Upper lobe of right lung (tissue), 1 donor: ENCODE results near the gene CHST3. TPM values are rescaled to one million over a fixed set of nuclear protein-coding genes. Genes with fewer than 3 reads are reported as not detected.

Experiments
- ATAC-seq: fragments of 200-7000 bp; cut with Tn5 transposase; one replicate; pipeline ENCODE4 v1.9.1; 2020; ENCODE audit warnings: mild to moderate bottlenecking, moderate library complexity
- DNase-seq: peaks from one replicate; pipeline ENCODE4 v3.0.0-alpha.2; 2020
- H3K27ac ChIP-seq: fragments of 200-600 bp; one replicate; pipeline ENCODE4 v1.8.0; 2022
- H3K27me3 ChIP-seq: fragments of 200-600 bp; one replicate; pipeline ENCODE4 v1.8.0; 2022; ENCODE audit warnings: mild to moderate bottlenecking
- H3K36me3 ChIP-seq: fragments of 200-600 bp; one replicate; pipeline ENCODE4 v1.8.0; 2022
- H3K4me1 ChIP-seq: fragments of 200-600 bp; one replicate; pipeline ENCODE4 v1.8.0; 2022
- H3K4me3 ChIP-seq: fragments of 200-600 bp; one replicate; pipeline ENCODE4 v1.8.0; 2022; ENCODE audit warnings: mild to moderate bottlenecking
- H3K9me3 ChIP-seq: fragments of 200-600 bp; one replicate; pipeline ENCODE4 v1.8.0; 2022
- CTCF ChIP-seq: fragments of 200-600 bp; IDR thresholded peaks from one replicate; pipeline ENCODE4 v1.8.0; 2022; ENCODE audit warnings: antibody characterized with exemption
- intact Hi-C: fragments of 100-400 bp; cut with DNase I; formaldehyde crosslinking; loops from one replicate; pipeline ENCODE4 v1.11.0; 2022
- total RNA-seq: library from RNA; stranded (reverse); fragmentation: NEBNext Ultra II Directional; extraction: Animal tissue kit (Norgen Biotek cat#: 25700); gene quantifications from one replicate; pipeline ENCODE4 v1.2.1, GENCODE V29; 2021
- donor health status: DM: no; HTN: yes; CAD: no; lungs with severe emphysema.

CHST3 gene
- total RNA-seq, 1 donor from 2014 or later: 15.6 TPM

GRCh38 chr10:72019085-72019876 lies 55.1 kb downstream of the CHST3 start:
- H3K27me3 ChIP-seq: no peaks in the 10 kb centered on the region
- intact Hi-C loops: no loop called here
- ATAC-seq: no peak
- no peak for DNase-seq
- no peaks in the 10 kb centered on the region for H3K36me3 ChIP-seq
- no peak overlapping the region for H3K27ac ChIP-seq
- no peak overlapping the region for H3K4me3 ChIP-seq
- no peak for TF ChIP-seq CTCF
- no peaks in the 10 kb centered on the region for H3K9me3 ChIP-seq
- H3K4me1 ChIP-seq: peaks cover 27% of the 10 kb centered on the region

- DNase-seq (no peak), ATAC-seq (no peak)
- Histone ChIP-seq H3K36me3 (no peaks in the 10 kb centered on the region), H3K9me3 (no peaks in the 10 kb centered on the region), H3K27me3 (no peaks in the 10 kb centered on the region), H3K4me3 (no peak overlapping the region), H3K27ac (peak overlapping the region; percentile 18), H3K4me1 (peaks cover 27% of the 10 kb centered on the region)
- TF ChIP-seq CTCF: no peak
- intact Hi-C loops: no loop called here
These were observed 57.0 kb downstream of the CHST3 start for GRCh38 chr10:72020914-72021809.

- Histone ChIP-seq H3K4me3 (no peak overlapping the region), H3K27me3 (no peaks in the 10 kb centered on the region), H3K27ac (no peak overlapping the region), H3K4me1 (peaks cover 18% of the 10 kb centered on the region), H3K36me3 (no peaks in the 10 kb centered on the region), H3K9me3 (no peaks in the 10 kb centered on the region)
- TF ChIP-seq CTCF: no peak
- DNase-seq (no peak), ATAC-seq (no peak)
- intact Hi-C loops: no loop called here
These were observed 58.0 kb downstream of the CHST3 start for GRCh38 chr10:72022228-72022627.

GRCh38 chr10:72024596-72024995 lies 60.4 kb downstream of the CHST3 start:
- no peaks in the 10 kb centered on the region for H3K9me3 ChIP-seq
- ATAC-seq: no peak
- no peak overlapping the region for H3K27ac ChIP-seq
- peaks cover 12% of the 10 kb centered on the region for H3K4me1 ChIP-seq
- no peaks in the 10 kb centered on the region for H3K27me3 ChIP-seq
- intact Hi-C loops: no loop called here
- no peak for DNase-seq
- H3K36me3 ChIP-seq: no peaks in the 10 kb centered on the region
- H3K4me3 ChIP-seq: no peak overlapping the region
- no peak for TF ChIP-seq CTCF

GRCh38 chr10:72025400-72025799 lies 61.2 kb downstream of the CHST3 start:
- peaks cover 12% of the 10 kb centered on the region for H3K4me1 ChIP-seq
- intact Hi-C loops: no loop called here
- ATAC-seq (no peak), DNase-seq (no peak)
- TF ChIP-seq CTCF: no peak
- H3K36me3 ChIP-seq: no peaks in the 10 kb centered on the region
- no peaks in the 10 kb centered on the region for H3K27me3 ChIP-seq
- H3K27ac ChIP-seq: no peak overlapping the region
- no peak overlapping the region for H3K4me3 ChIP-seq
- no peaks in the 10 kb centered on the region for H3K9me3 ChIP-seq
